BLaER1 treated with 17β-estradiol and CSF1 and Interleukin-3, amounts not matched to agents 10 nM and 100 nM (cell line): ENCODE measurements around the gene PRMT9.

Experiments used
- H3K27ac ChIP-seq, 11 experiments: shearing (Covaris generic); formaldehyde crosslinking; 2 replicates each; pipeline ENCODE4 v1.8.1; 2022
- H3K27me3 ChIP-seq, 11 experiments: shearing (Covaris generic); formaldehyde crosslinking; 2 replicates each; pipeline ENCODE4 v1.8.1; 2022
- H3K36me3 ChIP-seq, 11 experiments: shearing (Covaris generic); formaldehyde crosslinking; 2 replicates each; pipeline ENCODE4 v1.8.1; 2022
- H3K4me1 ChIP-seq, 10 experiments: shearing (Covaris generic); formaldehyde crosslinking; 2 replicates each; pipeline ENCODE4 v1.8.1; 2022
- H3K4me2 ChIP-seq, 11 experiments: shearing (Covaris generic); formaldehyde crosslinking; 2 replicates each; pipeline ENCODE4 v1.8.1; 2022
- H3K4me3 ChIP-seq, 10 experiments: shearing (Covaris generic); formaldehyde crosslinking; 2 replicates each; pipeline ENCODE4 v1.8.1; 2022
- H3K9ac ChIP-seq, 11 experiments: shearing (Covaris generic); formaldehyde crosslinking; 2 replicates each; pipeline ENCODE4 v1.8.1; 2022
- H3K9me3 ChIP-seq, 11 experiments: shearing (Covaris generic); formaldehyde crosslinking; replicated peaks in 1 of 11; 2 replicates each; pipeline ENCODE4 v1.8.1; 2022
- H4K20me1 ChIP-seq, 11 experiments: shearing (Covaris generic); formaldehyde crosslinking; 2 replicates each; pipeline ENCODE4 v1.8.1; 2022
- Cebpa-rat ChIP-seq, 11 experiments: shearing (Covaris generic); IDR thresholded peaks; 2 replicates each; pipeline ENCODE4 v1.8.1; 2022

Gene PRMT9

DNA sequence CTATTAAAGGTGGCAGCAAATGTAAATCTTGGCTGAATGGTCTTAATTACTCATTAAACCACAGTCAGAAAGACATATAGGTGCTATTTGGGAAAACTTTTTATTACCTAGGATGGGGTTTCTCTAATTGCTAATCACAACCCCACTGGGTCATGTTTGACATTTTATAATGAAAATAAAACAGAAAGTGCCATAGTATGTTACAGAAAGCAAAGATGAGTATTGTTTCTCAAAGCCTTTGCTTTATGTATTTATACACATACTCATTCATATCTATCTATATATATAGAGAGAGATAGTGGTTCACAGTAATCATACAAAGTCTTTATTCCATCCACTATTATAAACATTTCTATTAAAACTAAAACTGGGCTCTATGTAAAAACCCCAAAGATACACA, 48.6 kb downstream of the PRMT9 start:
- peaks cover 0 to 8% (median 0%) of the 10 kb centered on the region in 11 experiments; a peak in 6 of 22 replicates for H3K9me3 ChIP-seq
- peaks cover 72 to 98% (median 90%) of the 10 kb centered on the region in 11 experiments for H3K36me3 ChIP-seq
- no peak overlapping the region for H3K9ac ChIP-seq
- H3K27me3 ChIP-seq, result no peaks in the 10 kb centered on the region
- no peak overlapping the region for H3K4me2 ChIP-seq
- no peaks in the 10 kb centered on the region for H3K4me1 ChIP-seq
- TF ChIP-seq Cebpa-rat (IDR thresholded peaks at IDR 0.05), result no peak
- H3K4me3 ChIP-seq, result no peak overlapping the region
- peaks cover 0 to 12% (median 0%) of the 10 kb centered on the region in 11 experiments; a peak in 5 of 22 replicates for H4K20me1 ChIP-seq
- H3K27ac ChIP-seq, result no peak overlapping the region

DNA sequence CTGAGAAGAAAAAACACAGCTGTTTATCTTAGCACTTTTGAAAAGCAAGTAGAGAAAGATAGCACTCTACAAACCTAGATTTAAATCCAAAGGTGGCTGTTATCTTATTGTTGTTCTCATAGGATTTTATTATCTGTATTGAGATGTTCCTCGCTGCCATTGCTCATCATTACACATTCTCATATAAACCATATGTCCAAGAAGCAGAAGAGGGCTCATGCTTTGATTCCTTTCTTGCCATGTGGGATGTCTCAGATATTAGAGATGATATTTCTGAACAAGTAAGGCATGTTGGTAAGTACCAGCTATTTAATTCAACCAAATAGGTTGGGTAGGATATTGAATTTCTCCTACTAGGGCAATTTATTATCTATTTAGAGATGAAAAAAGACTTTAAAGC, 50.3 kb downstream of the PRMT9 start:
- H3K9me3 ChIP-seq, result peaks cover 0 to 8% (median 0%) of the 10 kb centered on the region in 11 experiments; a peak in 6 of 22 replicates
- H3K9ac ChIP-seq, result no peak overlapping the region
- no peak overlapping the region for H3K4me3 ChIP-seq
- H3K36me3 ChIP-seq, result peaks cover 81 to 100% (median 97%) of the 10 kb centered on the region in 11 experiments
- no peaks in the 10 kb centered on the region for H3K4me1 ChIP-seq
- H4K20me1 ChIP-seq, result peaks cover 0 to 7% (median 0%) of the 10 kb centered on the region in 11 experiments; a peak in 3 of 22 replicates
- TF ChIP-seq Cebpa-rat (IDR thresholded peaks at IDR 0.05), result no peak
- no peaks in the 10 kb centered on the region for H3K27me3 ChIP-seq
- H3K27ac ChIP-seq, result no peak overlapping the region
- H3K4me2 ChIP-seq, result no peak overlapping the region

DNA sequence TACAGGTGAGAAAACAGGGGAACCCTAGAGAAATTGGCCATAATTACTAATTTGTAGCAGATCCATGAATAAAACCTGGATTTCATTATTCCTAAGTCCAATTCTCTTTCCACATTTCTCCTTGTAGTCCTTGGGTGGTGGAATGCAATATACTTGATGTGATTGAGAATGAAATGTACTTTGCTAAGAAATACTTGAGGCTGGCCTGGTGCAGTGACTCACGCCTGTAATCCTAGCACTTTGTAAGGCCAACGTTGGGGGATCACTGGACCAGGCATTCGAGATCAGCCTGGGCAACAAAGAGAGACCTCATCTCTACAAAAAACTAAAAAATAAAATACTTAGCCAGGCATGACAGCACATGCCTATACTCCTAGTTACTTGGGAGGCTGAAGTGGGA, 50.9 kb downstream of the PRMT9 start:
- Histone ChIP-seq H3K4me1 (no peaks in the 10 kb centered on the region), H3K27ac (no peak overlapping the region), H3K9me3 (peaks cover 0 to 8% (median 0%) of the 10 kb centered on the region in 11 experiments; a peak in 6 of 22 replicates), H3K36me3 (peaks cover 86 to 100% (median 99%) of the 10 kb centered on the region in 11 experiments), H3K27me3 (no peaks in the 10 kb centered on the region), H4K20me1 (peaks cover 0 to 7% (median 0%) of the 10 kb centered on the region in 11 experiments; a peak in 3 of 22 replicates), H3K9ac (no peak overlapping the region), H3K4me3 (no peak overlapping the region), H3K4me2 (no peak overlapping the region)
- TF ChIP-seq Cebpa-rat (IDR thresholded peaks at IDR 0.05), result no peak

DNA sequence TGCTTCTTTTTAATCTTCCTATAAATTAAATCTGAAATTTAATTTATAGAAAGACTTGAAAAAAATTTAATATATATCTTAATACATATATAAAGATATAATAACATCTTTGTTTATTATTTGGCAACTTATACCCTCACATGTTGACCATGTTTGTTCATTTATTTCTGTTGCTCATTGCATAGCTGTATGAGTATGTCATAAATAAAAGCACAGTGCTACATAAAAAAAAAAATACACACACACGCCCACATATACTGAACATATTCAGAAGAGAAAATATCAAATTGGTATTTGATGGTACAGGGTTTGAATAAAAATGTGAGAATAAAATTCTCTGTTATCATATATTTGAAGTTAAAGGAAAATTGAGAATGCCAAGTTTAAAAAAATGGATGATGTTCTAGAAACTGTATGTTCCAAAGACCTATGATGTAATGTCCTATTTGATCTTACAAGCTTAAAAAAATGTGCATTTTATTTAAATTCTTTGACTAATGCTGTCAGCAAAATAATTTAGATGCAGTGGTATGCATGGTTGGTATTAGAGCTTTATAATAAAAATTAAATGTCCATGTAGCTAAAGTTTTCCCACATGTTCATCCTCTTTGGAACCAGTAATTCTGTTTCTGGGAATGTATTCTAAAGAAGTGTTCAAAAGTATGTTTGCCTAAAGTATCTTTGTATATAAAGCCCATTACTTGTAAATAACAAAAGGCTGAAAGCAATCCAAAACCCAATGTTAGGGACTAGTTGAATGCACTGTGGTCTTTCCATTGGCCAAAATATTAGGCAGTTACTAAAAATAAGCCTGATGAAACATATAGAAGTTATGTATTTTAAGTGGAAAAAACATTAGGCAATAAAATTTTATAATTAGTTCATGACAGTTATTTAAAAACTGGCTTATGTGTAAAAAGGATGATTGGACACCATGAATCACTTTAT, 53.9 kb downstream of the PRMT9 start:
- peaks cover 85 to 100% (median 99%) of the 10 kb centered on the region in 11 experiments for H3K36me3 ChIP-seq

DNA sequence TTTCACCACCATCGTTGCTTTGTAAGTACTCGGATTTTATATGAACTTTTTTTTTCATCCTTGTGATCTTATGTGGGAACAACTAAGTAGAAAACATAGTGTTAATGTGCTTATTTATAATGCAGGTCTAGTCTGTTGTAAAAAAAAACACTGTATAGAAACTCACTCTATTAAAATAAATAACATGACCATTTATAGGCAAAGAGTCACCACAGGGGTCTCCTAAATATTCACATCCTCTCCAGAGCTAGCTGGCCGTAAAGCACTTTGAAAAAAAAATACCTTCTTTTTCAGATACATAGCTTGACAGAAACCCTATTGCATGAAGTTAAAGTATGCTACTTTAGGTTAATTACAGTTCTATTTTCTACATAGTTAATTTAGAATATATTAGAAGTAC, 55.5 kb downstream of the PRMT9 start:
- H4K20me1 ChIP-seq, result peaks cover 0 to 16% (median 3%) of the 10 kb centered on the region in 11 experiments; a peak in 7 of 22 replicates
- no peak overlapping the region for H3K4me2 ChIP-seq
- no peak overlapping the region for H3K4me3 ChIP-seq
- H3K4me1 ChIP-seq, result no peaks in the 10 kb centered on the region
- H3K36me3 ChIP-seq, result peaks cover 80 to 98% (median 95%) of the 10 kb centered on the region in 11 experiments
- no peak overlapping the region for H3K9ac ChIP-seq
- H3K27ac ChIP-seq, result no peak overlapping the region
- TF ChIP-seq Cebpa-rat (IDR thresholded peaks at IDR 0.05), result no peak
- no peaks in the 10 kb centered on the region for H3K9me3 ChIP-seq
- no peaks in the 10 kb centered on the region for H3K27me3 ChIP-seq

More for the DNA sequence above, 53.9 kb downstream of the PRMT9 start:
- Histone ChIP-seq H3K4me1 (no peaks in the 10 kb centered on the region), H3K4me2 (no peak overlapping the region), H4K20me1 (peaks cover 0 to 7% (median 0%) of the 10 kb centered on the region in 11 experiments; a peak in 5 of 22 replicates), H3K27me3 (no peaks in the 10 kb centered on the region), H3K9ac (no peak overlapping the region), H3K9me3 (no peaks in the 10 kb centered on the region), H3K4me3 (no peak overlapping the region), H3K27ac (no peak overlapping the region)
- no peak for TF ChIP-seq Cebpa-rat (IDR thresholded peaks at IDR 0.05)

DNA sequence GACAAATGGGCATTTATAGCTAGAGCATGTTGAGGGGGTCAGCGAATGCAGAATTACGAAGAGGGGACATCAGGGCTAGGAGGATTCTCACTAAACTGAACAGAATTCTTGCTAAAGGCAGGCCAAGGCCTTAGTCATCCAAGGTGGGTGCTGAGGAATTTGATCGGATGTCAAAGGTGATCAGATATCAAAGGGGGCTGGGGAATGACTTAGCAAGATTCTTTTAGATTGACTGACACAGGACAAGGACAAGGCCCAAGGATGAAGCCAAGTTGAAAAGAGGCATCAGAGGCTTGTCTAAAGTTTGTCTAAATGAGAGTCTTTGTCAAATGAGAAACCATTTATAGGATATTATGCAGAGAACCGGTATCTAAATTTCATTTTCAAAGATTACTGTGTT, 57.1 kb downstream of the PRMT9 start:
- Histone ChIP-seq H3K27ac (no peak overlapping the region), H4K20me1 (peaks cover 0 to 19% (median 13%) of the 10 kb centered on the region in 11 experiments; a peak in 12 of 22 replicates), H3K36me3 (peaks cover 80 to 98% (median 94%) of the 10 kb centered on the region in 11 experiments), H3K4me3 (no peak overlapping the region), H3K4me1 (peaks cover 0 to 3% (median 0%) of the 10 kb centered on the region in 10 experiments; a peak in 2 of 20 replicates), H3K4me2 (no peak overlapping the region), H3K9ac (no peak overlapping the region), H3K27me3 (no peaks in the 10 kb centered on the region), H3K9me3 (no peaks in the 10 kb centered on the region)
- TF ChIP-seq Cebpa-rat (IDR thresholded peaks at IDR 0.05), result no peak

DNA sequence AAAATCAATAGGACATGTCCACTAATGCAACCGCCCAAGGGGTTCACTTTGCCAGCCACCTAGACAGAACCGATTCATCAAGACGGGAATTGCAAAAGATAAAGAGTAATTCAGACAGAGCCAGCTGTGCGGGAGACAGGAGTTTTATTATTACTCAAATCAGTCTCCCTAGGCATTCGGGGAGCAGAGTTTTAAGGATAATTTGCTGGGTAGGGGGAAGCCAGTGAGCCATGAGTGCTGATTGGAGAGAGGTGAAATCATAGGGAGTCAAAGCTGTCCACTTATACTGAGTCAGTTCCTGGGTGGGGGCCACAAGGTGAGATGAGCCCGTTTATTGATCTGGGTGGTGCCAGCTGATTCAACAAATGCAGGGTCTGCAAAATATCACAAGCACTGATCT, 58.2 kb downstream of the PRMT9 start:
- Histone ChIP-seq H3K4me3 (no peak overlapping the region), H3K4me2 (no peak overlapping the region), H4K20me1 (peaks cover 4 to 29% (median 22%) of the 10 kb centered on the region in 11 experiments; a peak in 15 of 22 replicates), H3K27me3 (no peaks in the 10 kb centered on the region), H3K36me3 (peaks cover 80 to 94% (median 91%) of the 10 kb centered on the region in 11 experiments), H3K9me3 (no peaks in the 10 kb centered on the region), H3K27ac (no peak overlapping the region), H3K9ac (no peak overlapping the region), H3K4me1 (peaks cover 5 to 15% (median 5%) of the 10 kb centered on the region in 10 experiments)
- no peak for TF ChIP-seq Cebpa-rat (IDR thresholded peaks at IDR 0.05)

DNA sequence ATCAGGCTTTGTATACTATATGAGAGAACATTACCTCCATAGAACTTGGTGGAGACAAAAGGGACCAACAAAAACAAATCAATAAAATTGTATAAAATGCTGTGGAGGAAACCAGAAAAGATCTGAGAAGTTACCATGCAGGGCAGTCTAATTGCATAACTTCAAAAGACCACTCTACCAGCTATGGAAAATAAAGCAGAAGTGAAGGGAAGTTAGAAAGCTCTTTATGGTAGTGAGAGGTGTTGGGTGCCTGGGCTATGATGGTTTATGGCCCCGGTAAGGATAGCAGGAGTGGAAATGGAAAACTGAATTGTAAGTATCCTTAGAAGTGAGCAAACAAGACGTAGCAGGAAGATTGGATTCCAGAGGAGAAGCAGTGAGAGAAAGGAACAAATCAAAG, 63.6 kb downstream of the PRMT9 start:
- no peak overlapping the region for H3K27ac ChIP-seq
- H3K4me2 ChIP-seq, result peak overlapping the region; percentile 40 to 95 (median 92)
- peaks cover 27 to 50% (median 37%) of the 10 kb centered on the region in 10 experiments for H3K4me1 ChIP-seq
- no peaks in the 10 kb centered on the region for H3K9me3 ChIP-seq
- H3K36me3 ChIP-seq, result peaks cover 38 to 61% (median 51%) of the 10 kb centered on the region in 11 experiments
- no peak for TF ChIP-seq Cebpa-rat (IDR thresholded peaks at IDR 0.05)
- no peaks in the 10 kb centered on the region for H3K27me3 ChIP-seq
- H3K9ac ChIP-seq, result no peak overlapping the region
- no peak overlapping the region; a peak in 1 of 20 replicates for H3K4me3 ChIP-seq
- H4K20me1 ChIP-seq, result peaks cover 8 to 49% (median 35%) of the 10 kb centered on the region in 11 experiments; a peak in 15 of 22 replicates
